B cell (primary cell): ENCODE measurements around the gene CYP8B1. TPM values are rescaled to one million over a fixed set of nuclear protein-coding genes. Genes with fewer than 3 reads are reported as not detected.

Source experiments
- ATAC-seq: fragments of 200-7000 bp; cut with Tn5 transposase; one replicate; pipeline ENCODE4 v1.10.0; 2021; ENCODE audit warnings: low read depth, mild to moderate bottlenecking, moderate number of reproducible peaks, moderate library complexity
- CTCF ChIA-PET: fragments of 350-600 bp; sonication (Branson Sonifier 250); formaldehyde crosslinking; loops from one replicate; lab custom pipeline; 2021; ENCODE audit warnings: antibody characterized with exemption, inconsistent platforms; lab: Charles Lee
- POLR2A ChIA-PET: fragments of 350-600 bp; sonication (Branson Sonifier 250); formaldehyde crosslinking; loops from one replicate; lab custom pipeline; 2021; ENCODE audit warnings: antibody characterized with exemption; lab: Charles Lee
- DNase-seq: peaks from one replicate; pipeline ENCODE4 v3.0.0; 2013
- H2AFZ ChIP-seq: 2 replicates; pipeline ENCODE4 v1.6.1; 2012; ENCODE audit warnings: mild to moderate bottlenecking, low read depth, low read length; ENCODE audit not compliant: insufficient read depth, poor library complexity, severe bottlenecking
- H3K27ac ChIP-seq, 2 donors: 1 replicate in 1 of 2; 2 replicates in 1 of 2; pipeline ENCODE4 v1.5.1; 2012 to 2013; ENCODE audit warnings: low read length in 2 of 2, mild to moderate bottlenecking in 2 of 2, moderate library complexity in 1 of 2
- H3K27me3 ChIP-seq, 4 experiments: fragments of 200-600 bp in 1 of 4; sonication (generic) in 1 of 4; replicated peaks in 1 of 4; 1 replicate in 2 of 4; 2 replicates in 2 of 4; pipeline versions ENCODE4 v1.6.1 to v1.7.0; 2013 to 2016; ENCODE audit warnings: low read length in 3 of 4, mild to moderate bottlenecking in 2 of 4, mixed read lengths in 1 of 4, moderate library complexity in 1 of 4; ENCODE audit not compliant: insufficient read depth in 4 of 4, control insufficient read depth in 3 of 4; ENCODE audit errors: control extremely low read depth in 1 of 4
- H3K36me3 ChIP-seq, 2 experiments: replicated peaks in 1 of 2; 1 replicate in 1 of 2; 2 replicates in 1 of 2; pipeline versions ENCODE4 v1.6.1 to v1.7.1; 2013; ENCODE audit warnings: low read length in 1 of 2; ENCODE audit not compliant: insufficient read depth in 2 of 2, control insufficient read depth in 1 of 2; ENCODE audit errors: control extremely low read depth in 1 of 2, extremely low read depth in 1 of 2
- H3K4me1 ChIP-seq, 2 donors: fragments of 200-600 bp in 1 of 2; sonication (generic) in 1 of 2; 1 replicate in 1 of 2; 2 replicates in 1 of 2; pipeline versions ENCODE4 v1.5.1 to v1.6.1; 2013 to 2017; ENCODE audit warnings: low read length in 2 of 2; ENCODE audit not compliant: control insufficient read depth in 2 of 2, insufficient read depth in 2 of 2
- H3K4me2 ChIP-seq: replicated peaks from 2 replicates; pipeline ENCODE3; 2012; ENCODE audit warnings: mild to moderate bottlenecking, low read depth, low read length; ENCODE audit not compliant: poor library complexity, severe bottlenecking
- H3K4me3 ChIP-seq, 5 experiments: fragments of 200-600 bp in 1 of 5; sonication (generic) in 1 of 5; 1 replicate in 3 of 5; 2 replicates in 2 of 5; pipeline versions ENCODE4 v1.5.1 to v1.7.0; 2011 to 2016; ENCODE audit warnings: low read length in 4 of 5, mild to moderate bottlenecking in 4 of 5, low read depth in 2 of 5, control low read depth in 1 of 5, moderate library complexity in 1 of 5; ENCODE audit not compliant: insufficient read depth in 1 of 5; ENCODE audit errors: control extremely low read depth in 1 of 5, extremely low read depth in 1 of 5
- H3K79me2 ChIP-seq: fragments of 200-600 bp; sonication (generic); one replicate; pipeline ENCODE4 v1.6.0; 2016; ENCODE audit warnings: low read length; ENCODE audit not compliant: control insufficient read depth, insufficient read depth
- H3K9ac ChIP-seq: fragments of 200-600 bp; sonication (generic); 2 replicates; pipeline ENCODE4 v1.6.1; 2017; ENCODE audit warnings: mild to moderate bottlenecking, low read length, moderate library complexity
- H3K9me3 ChIP-seq, 3 donors: one replicate each; pipeline versions ENCODE4 v1.6.1 to v1.7.1; 2013; ENCODE audit warnings: low read length in 2 of 3; ENCODE audit not compliant: control insufficient read depth in 2 of 3, insufficient read depth in 1 of 3; ENCODE audit errors: control extremely low read depth in 1 of 3
- H4K20me1 ChIP-seq: 2 replicates; pipeline ENCODE4 v1.6.0; 2012; ENCODE audit warnings: mild to moderate bottlenecking, low read length; ENCODE audit not compliant: insufficient read depth, control insufficient read depth, poor library complexity, severe bottlenecking
- H3K27ac Mint-ChIP-seq: one replicate; pipeline ENCODE4 v1.8.0; 2021; ENCODE audit warnings: mixed read lengths
- H3K27me3 Mint-ChIP-seq: one replicate; pipeline ENCODE4 v1.8.0; 2021; ENCODE audit warnings: mixed read lengths
- H3K4me1 Mint-ChIP-seq: one replicate; pipeline ENCODE4 v1.8.0; 2021; ENCODE audit warnings: mixed read lengths
- H3K4me3 Mint-ChIP-seq: one replicate; pipeline ENCODE4 v1.8.0; 2021; ENCODE audit warnings: mixed read lengths
- H3K9me3 Mint-ChIP-seq: one replicate; pipeline ENCODE4 v1.8.0; 2022; ENCODE audit warnings: mixed read lengths; ENCODE audit not compliant: insufficient read depth
- EZH2 ChIP-seq: IDR thresholded peaks from 2 replicates; pipeline ENCODE4 v1.6.1; 2012; ENCODE audit warnings: borderline replicate concordance, low read depth, mild to moderate bottlenecking, moderate library complexity, low read length; ENCODE audit not compliant: insufficient read depth, poor library complexity, severe bottlenecking
- WGBS: methylation state at CpG from one replicate; pipeline ENCODE4 v1.1.5; 2013; ENCODE audit warnings: missing lambda C conversion rate; ENCODE audit not compliant: insufficient coverage; 5-methylcytosine and 5-hydroxymethylcytosine counted together
- intact Hi-C: fragments of 100-400 bp; cut with micrococcal nuclease; formaldehyde crosslinking; loops from one replicate; pipeline ENCODE4 v1.10.0; 2022
- polyA plus RNA-seq: library from polyadenylated mRNA; depleted of rRNA; stranded (reverse); fragments of >200 nt; gene quantifications from 2 replicates; pipeline ENCODE4 v1.2.3, GENCODE V29; 2012
- total RNA-seq, 2 donors: library from RNA; stranded (reverse); fragments of 120-200 nt in 1 of 2; gene quantifications; 1 replicate in 1 of 2; 2 replicates in 1 of 2; pipeline versions ENCODE4 v1.2.3 to v1.2.4, GENCODE V29; 2013 to 2022
- TF ChIP-seq, protein P1 (sequence below): fragments of 200-600 bp; IDR thresholded peaks from one replicate; pipeline ENCODE4 v1.8.0; 2022; ENCODE audit warnings: antibody characterized with exemption, mild to moderate bottlenecking

Gene CYP8B1
- total and polyA plus RNA-seq, 2 donors (not counting 1 experiment from before 2014, with no cell fraction given): not detected

- no peaks in the 10 kb centered on the region for H3K9me3 Mint-ChIP-seq
- no peak overlapping the region for H3K4me3 Mint-ChIP-seq
- peaks cover 32% of the 10 kb centered on the region for H3K4me1 Mint-ChIP-seq
- H3K27me3 Mint-ChIP-seq: peaks cover 5% of the 10 kb centered on the region
- POLR2A ChIA-PET: interaction anchor here (0.5 kb wide), 1 partner anchor 232 kb away, joined by 4 read pairs; no protein-coding TSS in a partner anchor
- CTCF ChIA-PET: interaction anchor here (1.1 to 2.3 kb wide), 3 partner anchors 11 to 31 kb away, joined by 3 to 7 read pairs (median 6); no protein-coding TSS in a partner anchor
- TF ChIP-seq, protein P1, sequence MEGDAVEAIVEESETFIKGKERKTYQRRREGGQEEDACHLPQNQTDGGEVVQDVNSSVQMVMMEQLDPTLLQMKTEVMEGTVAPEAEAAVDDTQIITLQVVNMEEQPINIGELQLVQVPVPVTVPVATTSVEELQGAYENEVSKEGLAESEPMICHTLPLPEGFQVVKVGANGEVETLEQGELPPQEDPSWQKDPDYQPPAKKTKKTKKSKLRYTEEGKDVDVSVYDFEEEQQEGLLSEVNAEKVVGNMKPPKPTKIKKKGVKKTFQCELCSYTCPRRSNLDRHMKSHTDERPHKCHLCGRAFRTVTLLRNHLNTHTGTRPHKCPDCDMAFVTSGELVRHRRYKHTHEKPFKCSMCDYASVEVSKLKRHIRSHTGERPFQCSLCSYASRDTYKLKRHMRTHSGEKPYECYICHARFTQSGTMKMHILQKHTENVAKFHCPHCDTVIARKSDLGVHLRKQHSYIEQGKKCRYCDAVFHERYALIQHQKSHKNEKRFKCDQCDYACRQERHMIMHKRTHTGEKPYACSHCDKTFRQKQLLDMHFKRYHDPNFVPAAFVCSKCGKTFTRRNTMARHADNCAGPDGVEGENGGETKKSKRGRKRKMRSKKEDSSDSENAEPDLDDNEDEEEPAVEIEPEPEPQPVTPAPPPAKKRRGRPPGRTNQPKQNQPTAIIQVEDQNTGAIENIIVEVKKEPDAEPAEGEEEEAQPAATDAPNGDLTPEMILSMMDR: no peak
- no peak for TF ChIP-seq EZH2
- Histone ChIP-seq H3K36me3 (no peaks in the 10 kb centered on the region), H3K27ac (no peak overlapping the region), H3K4me1 (peaks cover 22 to 28% of the 10 kb centered on the region in 2 donors), H3K9me3 (no peaks in the 10 kb centered on the region), H3K4me2 (no peak overlapping the region), H3K27me3 (no peaks in the 10 kb centered on the region), H4K20me1 (no peaks in the 10 kb centered on the region), H3K79me2 (no peaks in the 10 kb centered on the region), H2AFZ (no peak overlapping the region), H3K9ac (no peak overlapping the region), H3K4me3 (no peak overlapping the region)
- WGBS: 89% methylated on average over 3 of the region's 3 CpGs
- intact Hi-C loops: no loop called here
- H3K27ac Mint-ChIP-seq: peak overlapping the region; percentile 8
- no peak for ATAC-seq
- DNase-seq: no peak
These were observed 25.4 kb downstream of the CYP8B1 start for GRCh38 chr3:42850263-42850662.

DNA sequence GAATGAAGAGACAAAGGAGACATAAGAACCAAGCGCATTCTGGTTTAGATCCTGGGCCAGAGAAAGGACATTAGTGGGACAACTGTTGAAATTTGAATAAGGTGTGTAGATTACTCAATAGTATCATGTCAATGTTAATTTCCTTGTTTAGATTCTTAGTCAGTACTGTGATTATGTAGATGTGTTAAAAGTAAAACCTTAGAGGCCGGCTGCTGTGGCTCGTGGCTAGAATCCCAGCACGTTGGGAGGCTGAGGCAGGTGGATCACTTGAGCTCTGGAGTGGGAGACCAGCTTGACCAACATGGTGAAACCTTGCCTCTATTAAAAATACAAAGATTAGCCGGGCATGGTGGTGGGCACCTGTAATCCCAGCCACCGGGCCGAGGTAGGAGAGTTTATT, 26.7 kb downstream of the CYP8B1 start:
- no peaks in the 10 kb centered on the region for H3K9me3 ChIP-seq
- no peak overlapping the region for H3K4me2 ChIP-seq
- ChIA-PET CTCF (interaction anchor here (0.8 to 1.5 kb wide), 3 partner anchors 10 to 69 kb away, joined by 3 to 5 read pairs (median 3); no protein-coding TSS in a partner anchor), POLR2A (no interaction called here)
- TF ChIP-seq, protein P1: no peak
- no peak for TF ChIP-seq EZH2
- peaks cover 26 to 37% of the 10 kb centered on the region in 2 donors for H3K4me1 ChIP-seq
- no peaks in the 10 kb centered on the region for H3K27me3 ChIP-seq
- H3K4me3 ChIP-seq: no peak overlapping the region
- Mint-ChIP-seq H3K4me1 (peaks cover 31% of the 10 kb centered on the region), H3K27ac (peak overlapping the region; percentile 12), H3K4me3 (no peak overlapping the region), H3K9me3 (no peaks in the 10 kb centered on the region), H3K27me3 (peaks cover 3% of the 10 kb centered on the region)
- H3K79me2 ChIP-seq: no peaks in the 10 kb centered on the region
- no peaks in the 10 kb centered on the region for H4K20me1 ChIP-seq
- no peak for DNase-seq
- intact Hi-C loops: loop anchor here (5.0 kb wide), 1 partner anchor 47 kb away; the partner anchor contains the start of gene HIGD1A
- WGBS: 96% methylated on average over 7 of the region's 7 CpGs
- H3K27ac ChIP-seq: no peak overlapping the region
- H3K9ac ChIP-seq: no peak overlapping the region
- ATAC-seq: no peak
- no peak overlapping the region for H2AFZ ChIP-seq
- H3K36me3 ChIP-seq: no peaks in the 10 kb centered on the region
